GM12875 (cell line): ENCODE data around the gene C17orf113.

Experiments
- H3K4me3 ChIP-seq: one replicate; pipeline ENCODE4 v1.5.1; 2011; ENCODE audit warnings: low read depth, low read length, control low read depth
- CTCF ChIP-seq: IDR thresholded peaks from 2 replicates; pipeline ENCODE4 v1.5.1; 2011; ENCODE audit warnings: low read depth, mild to moderate bottlenecking, control low read depth, inconsistent platforms, low read length, moderate library complexity, borderline replicate concordance; ENCODE audit not compliant: insufficient read depth

Gene C17orf113

GRCh38 chr17:42050393-42051012, at the start of gene C17orf113:
TSS of gene C17orf113 (minus strand) at chr17:42050601. CDS start at chr17:42043376, 7,225 bp downstream.
- peak; percentile 61; the same call in 1 of the 2 replicates for TF ChIP-seq CTCF
- peak within 1 kb of the TSS; percentile 30 for H3K4me3 ChIP-seq

- H3K4me3 ChIP-seq: no peak overlapping the region
- no peak for TF ChIP-seq CTCF
Measured at GRCh38 chr17:42098730-42099399, 48.5 kb upstream of the C17orf113 start.

GRCh38 chr17:42097691-42098631, 47.6 kb upstream of the C17orf113 start, which contains the start of gene ZNF385C:
TSS of gene ZNF385C (minus strand) at chr17:42098473. CDS start at chr17:42063056, 35,417 bp downstream.
- TF ChIP-seq CTCF: no peak
- H3K4me3 ChIP-seq: no peak within 1 kb of the TSS

- TF ChIP-seq CTCF: no peak
- no peak overlapping the region for H3K4me3 ChIP-seq
Measured at GRCh38 chr17:42096360-42097111, 46.1 kb upstream of the C17orf113 start.

- no peak for TF ChIP-seq CTCF
- H3K4me3 ChIP-seq: no peak overlapping the region
Measured at GRCh38 chr17:42094375-42095069, 44.1 kb upstream of the C17orf113 start.

- no peak for TF ChIP-seq CTCF
- no peak overlapping the region for H3K4me3 ChIP-seq
Measured at GRCh38 chr17:42092939-42093338, 42.5 kb upstream of the C17orf113 start.
